ENCODE results near the gene SORCS2.

SORCS2 gene

DNA sequence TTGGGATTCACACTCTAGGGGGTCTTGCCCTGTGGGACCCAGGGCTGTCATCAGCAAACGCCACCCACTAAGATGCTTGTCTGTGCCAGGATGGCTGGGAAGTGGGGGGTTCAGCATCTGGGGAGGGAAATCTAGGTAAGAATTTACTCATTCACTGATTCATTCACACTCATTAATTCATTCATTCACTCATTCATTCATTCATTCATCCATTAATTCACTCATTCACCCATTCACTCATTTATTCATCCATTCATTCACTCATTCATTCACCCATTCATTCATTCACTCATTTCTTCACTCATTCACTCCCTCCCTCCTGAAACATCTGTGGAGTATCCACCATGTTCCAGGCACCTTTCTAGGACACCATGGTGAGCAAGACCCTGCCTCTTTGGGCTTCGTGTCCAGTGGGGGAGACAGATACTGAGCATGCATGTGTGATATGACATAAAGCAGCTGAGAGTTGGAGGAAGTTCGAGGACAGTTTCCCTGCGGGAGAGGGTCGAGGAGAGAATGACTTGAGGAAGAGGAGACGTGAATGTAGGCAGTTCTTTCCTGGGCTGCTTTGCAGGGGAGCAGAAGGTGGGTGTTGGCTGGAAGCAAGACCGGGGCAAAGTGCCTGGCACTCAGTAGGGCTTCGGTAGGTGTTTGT is 90.6 kb downstream of the SORCS2 start:
- no peaks in the 10 kb centered on the region for H4K20me1 ChIP-seq (ENCODE audit: insufficient read depth, low read length)
- no peak for TF ChIP-seq CTCF (IDR thresholded peaks at IDR 0.05; ENCODE audit: low read length)
- TF ChIP-seq EZH2 (IDR thresholded peaks at IDR 0.05; ENCODE audit: borderline replicate concordance, low read length): no peak
- H3K9me2 ChIP-seq (ENCODE audit: low read depth, low read length): no peaks in the 10 kb centered on the region
- no peaks in the 10 kb centered on the region for H3F3A ChIP-seq (ENCODE audit: insufficient read depth, low read length)
- H3K9me3 ChIP-seq (ENCODE audit: low read length): no peaks in the 10 kb centered on the region
- no peaks in the 10 kb centered on the region for H3K27me3 ChIP-seq (ENCODE audit: insufficient read depth, low read length)
- no peaks in the 10 kb centered on the region for H3K36me3 ChIP-seq (ENCODE audit: insufficient read depth, low read length)
- no peak overlapping the region for H2AFZ ChIP-seq (ENCODE audit: low read length)
- no peaks in the 10 kb centered on the region for H3K79me2 ChIP-seq (ENCODE audit: insufficient read depth, low read length)
- H3K4me1 ChIP-seq (ENCODE audit: insufficient read depth, low read length, severe bottlenecking): no peaks in the 10 kb centered on the region
- no peak overlapping the region for H3K9ac ChIP-seq (ENCODE audit: low read length)
- no peak overlapping the region for H3K4me2 ChIP-seq (ENCODE audit: low read length)
- H3K4me3 ChIP-seq (ENCODE audit: low read depth, low read length, poor library complexity, severe bottlenecking): no peak overlapping the region
- no peak overlapping the region for H3K27ac ChIP-seq (ENCODE audit: low read depth, low read length, poor library complexity, severe bottlenecking)

DNA sequence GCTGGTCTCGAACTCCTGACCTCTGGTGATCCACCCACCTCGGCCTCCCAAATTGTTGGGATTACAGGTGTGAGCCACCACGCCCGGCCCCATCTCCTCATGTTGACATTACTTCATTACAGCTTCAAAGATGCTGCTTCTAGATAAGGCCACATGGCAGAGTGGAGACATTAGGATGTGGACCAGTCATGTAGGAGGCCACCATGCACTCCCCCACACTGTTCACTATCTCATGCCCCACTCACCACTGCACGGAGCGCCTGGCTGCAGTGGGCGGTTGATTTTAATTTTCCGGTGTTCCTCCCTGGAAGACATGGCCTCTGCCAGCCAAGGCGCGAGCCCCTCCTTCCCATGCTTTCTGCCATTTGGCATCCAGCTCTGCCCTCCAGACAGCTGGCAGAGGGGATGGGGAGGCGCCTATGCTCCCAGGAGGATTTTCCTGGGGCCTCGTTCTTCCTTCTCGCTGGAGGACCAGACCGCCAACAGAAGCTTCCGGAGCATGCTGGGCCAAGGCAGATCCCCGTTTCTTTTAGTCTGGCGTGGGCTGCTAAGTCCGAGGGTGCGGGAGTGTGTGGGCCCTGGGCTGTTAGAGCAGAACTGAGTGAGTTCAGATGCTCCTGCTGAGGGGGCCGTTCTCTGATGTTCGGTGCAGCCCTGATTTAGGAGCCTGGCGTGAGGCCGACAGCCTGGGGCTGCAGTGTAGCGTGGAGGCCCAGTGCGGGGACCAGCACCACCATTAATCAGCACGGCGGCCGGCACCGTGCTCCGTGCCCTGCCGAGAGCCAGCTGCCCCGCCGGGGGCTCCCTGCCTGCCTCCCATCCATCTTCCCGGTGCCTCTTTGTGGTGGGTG is 93.1 kb downstream of the SORCS2 start:
- Histone ChIP-seq H4K20me1 (ENCODE audit: insufficient read depth, low read length) (no peaks in the 10 kb centered on the region), H3K79me2 (ENCODE audit: insufficient read depth, low read length) (no peaks in the 10 kb centered on the region), H3F3A (ENCODE audit: insufficient read depth, low read length) (no peaks in the 10 kb centered on the region)

DNA sequence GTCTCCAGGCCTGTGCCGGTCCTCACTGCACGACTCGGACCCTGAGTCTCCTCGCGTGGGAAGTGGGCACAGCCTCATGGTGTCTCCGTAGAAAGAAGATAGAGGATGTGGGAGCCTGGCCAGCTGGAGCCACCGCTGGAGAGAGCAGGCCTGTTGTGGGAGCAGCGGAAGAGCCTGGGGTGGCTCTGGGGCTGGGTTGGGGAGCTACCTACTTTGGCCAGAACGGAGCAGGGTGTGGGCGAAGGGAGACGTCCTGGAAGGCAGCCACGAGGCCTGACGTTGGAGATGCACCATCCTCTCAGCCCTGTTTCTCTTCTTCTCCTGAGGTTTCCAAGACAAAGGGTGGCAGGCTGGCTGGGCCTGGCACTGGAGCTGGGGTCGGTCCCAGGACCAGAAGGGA is 93.8 kb downstream of the SORCS2 start:
- Histone ChIP-seq H3K4me3 (ENCODE audit: low read depth, low read length, poor library complexity, severe bottlenecking) (no peak overlapping the region), H3K4me1 (ENCODE audit: insufficient read depth, low read length, severe bottlenecking) (no peaks in the 10 kb centered on the region), H3K9ac (ENCODE audit: low read length) (no peak overlapping the region), H2AFZ (ENCODE audit: low read length) (no peak overlapping the region), H3K27ac (ENCODE audit: low read depth, low read length, poor library complexity, severe bottlenecking) (no peak overlapping the region), H3K36me3 (ENCODE audit: insufficient read depth, low read length) (no peaks in the 10 kb centered on the region), H3K79me2 (ENCODE audit: insufficient read depth, low read length) (no peaks in the 10 kb centered on the region), H3K4me2 (ENCODE audit: low read length) (no peak overlapping the region), H3K9me2 (ENCODE audit: low read depth, low read length) (no peaks in the 10 kb centered on the region), H3K9me3 (ENCODE audit: low read length) (no peaks in the 10 kb centered on the region), H3F3A (ENCODE audit: insufficient read depth, low read length) (no peaks in the 10 kb centered on the region), H3K27me3 (ENCODE audit: insufficient read depth, low read length) (no peaks in the 10 kb centered on the region), H4K20me1 (ENCODE audit: insufficient read depth, low read length) (no peaks in the 10 kb centered on the region)
- TF ChIP-seq CTCF (IDR thresholded peaks at IDR 0.05; ENCODE audit: low read length) (no peak), EZH2 (IDR thresholded peaks at IDR 0.05; ENCODE audit: borderline replicate concordance, low read length) (no peak)

More for the DNA sequence above, 93.1 kb downstream of the SORCS2 start:
- H3K9me3 ChIP-seq (ENCODE audit: low read length): no peaks in the 10 kb centered on the region
- TF ChIP-seq EZH2 (IDR thresholded peaks at IDR 0.05; ENCODE audit: borderline replicate concordance, low read length) (no peak), CTCF (IDR thresholded peaks at IDR 0.05; ENCODE audit: low read length) (no peak)
- no peak overlapping the region for H3K27ac ChIP-seq (ENCODE audit: low read depth, low read length, poor library complexity, severe bottlenecking)
- H3K9me2 ChIP-seq (ENCODE audit: low read depth, low read length): no peaks in the 10 kb centered on the region
- no peaks in the 10 kb centered on the region for H3K36me3 ChIP-seq (ENCODE audit: insufficient read depth, low read length)
- H2AFZ ChIP-seq (ENCODE audit: low read length): no peak overlapping the region
- no peak overlapping the region for H3K9ac ChIP-seq (ENCODE audit: low read length)
- H3K4me2 ChIP-seq (ENCODE audit: low read length): no peak overlapping the region
- no peak overlapping the region for H3K4me3 ChIP-seq (ENCODE audit: low read depth, low read length, poor library complexity, severe bottlenecking)
- H3K27me3 ChIP-seq (ENCODE audit: insufficient read depth, low read length): no peaks in the 10 kb centered on the region
- no peaks in the 10 kb centered on the region for H3K4me1 ChIP-seq (ENCODE audit: insufficient read depth, low read length, severe bottlenecking)

Data from OCI-LY1 (cell line).